ENCODE results near the gene TNFRSF19. TPM values are rescaled to one million over a fixed set of nuclear protein-coding genes. Genes with fewer than 3 reads are reported as not detected.

TNFRSF19 gene
- total and polyA plus RNA-seq, 2 of the 13 experiments (the other 11 are each of a cell fraction or from before 2014, with no cell fraction given): 75.3 to 77.7 TPM

- TF ChIP-seq, protein P1, sequence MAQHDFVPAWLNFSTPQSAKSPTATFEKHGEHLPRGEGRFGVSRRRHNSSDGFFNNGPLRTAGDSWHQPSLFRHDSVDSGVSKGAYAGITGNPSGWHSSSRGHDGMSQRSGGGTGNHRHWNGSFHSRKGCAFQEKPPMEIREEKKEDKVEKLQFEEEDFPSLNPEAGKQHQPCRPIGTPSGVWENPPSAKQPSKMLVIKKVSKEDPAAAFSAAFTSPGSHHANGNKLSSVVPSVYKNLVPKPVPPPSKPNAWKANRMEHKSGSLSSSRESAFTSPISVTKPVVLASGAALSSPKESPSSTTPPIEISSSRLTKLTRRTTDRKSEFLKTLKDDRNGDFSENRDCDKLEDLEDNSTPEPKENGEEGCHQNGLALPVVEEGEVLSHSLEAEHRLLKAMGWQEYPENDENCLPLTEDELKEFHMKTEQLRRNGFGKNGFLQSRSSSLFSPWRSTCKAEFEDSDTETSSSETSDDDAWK (CRISPR knock-in tag; IDR thresholded peaks at IDR 0.05): no peak
- TF ChIP-seq ZNF510 (CRISPR knock-in tag; IDR thresholded peaks at IDR 0.05; ENCODE audit: low read depth): no peak
- TF ChIP-seq ZNF558 (CRISPR knock-in tag; IDR thresholded peaks at IDR 0.05; ENCODE audit: borderline replicate concordance): no peak
- TF ChIP-seq ZBTB8A (CRISPR knock-in tag; IDR thresholded peaks at IDR 0.05; ENCODE audit: borderline replicate concordance, low read depth): no peak
- TF ChIP-seq, protein P2, sequence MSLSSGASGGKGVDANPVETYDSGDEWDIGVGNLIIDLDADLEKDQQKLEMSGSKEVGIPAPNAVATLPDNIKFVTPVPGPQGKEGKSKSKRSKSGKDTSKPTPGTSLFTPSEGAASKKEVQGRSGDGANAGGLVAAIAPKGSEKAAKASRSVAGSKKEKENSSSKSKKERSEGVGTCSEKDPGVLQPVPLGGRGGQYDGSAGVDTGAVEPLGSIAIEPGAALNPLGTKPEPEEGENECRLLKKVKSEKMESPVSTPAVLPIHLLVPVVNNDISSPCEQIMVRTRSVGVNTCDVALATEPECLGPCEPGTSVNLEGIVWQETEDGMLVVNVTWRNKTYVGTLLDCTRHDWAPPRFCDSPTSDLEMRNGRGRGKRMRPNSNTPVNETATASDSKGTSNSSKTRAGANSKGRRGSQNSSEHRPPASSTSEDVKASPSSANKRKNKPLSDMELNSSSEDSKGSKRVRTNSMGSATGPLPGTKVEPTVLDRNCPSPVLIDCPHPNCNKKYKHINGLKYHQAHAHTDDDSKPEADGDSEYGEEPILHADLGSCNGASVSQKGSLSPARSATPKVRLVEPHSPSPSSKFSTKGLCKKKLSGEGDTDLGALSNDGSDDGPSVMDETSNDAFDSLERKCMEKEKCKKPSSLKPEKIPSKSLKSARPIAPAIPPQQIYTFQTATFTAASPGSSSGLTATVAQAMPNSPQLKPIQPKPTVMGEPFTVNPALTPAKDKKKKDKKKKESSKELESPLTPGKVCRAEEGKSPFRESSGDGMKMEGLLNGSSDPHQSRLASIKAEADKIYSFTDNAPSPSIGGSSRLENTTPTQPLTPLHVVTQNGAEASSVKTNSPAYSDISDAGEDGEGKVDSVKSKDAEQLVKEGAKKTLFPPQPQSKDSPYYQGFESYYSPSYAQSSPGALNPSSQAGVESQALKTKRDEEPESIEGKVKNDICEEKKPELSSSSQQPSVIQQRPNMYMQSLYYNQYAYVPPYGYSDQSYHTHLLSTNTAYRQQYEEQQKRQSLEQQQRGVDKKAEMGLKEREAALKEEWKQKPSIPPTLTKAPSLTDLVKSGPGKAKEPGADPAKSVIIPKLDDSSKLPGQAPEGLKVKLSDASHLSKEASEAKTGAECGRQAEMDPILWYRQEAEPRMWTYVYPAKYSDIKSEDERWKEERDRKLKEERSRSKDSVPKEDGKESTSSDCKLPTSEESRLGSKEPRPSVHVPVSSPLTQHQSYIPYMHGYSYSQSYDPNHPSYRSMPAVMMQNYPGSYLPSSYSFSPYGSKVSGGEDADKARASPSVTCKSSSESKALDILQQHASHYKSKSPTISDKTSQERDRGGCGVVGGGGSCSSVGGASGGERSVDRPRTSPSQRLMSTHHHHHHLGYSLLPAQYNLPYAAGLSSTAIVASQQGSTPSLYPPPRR (CRISPR knock-in tag; IDR thresholded peaks at IDR 0.05; ENCODE audit: borderline replicate concordance): no peak
- TF ChIP-seq, protein P3, sequence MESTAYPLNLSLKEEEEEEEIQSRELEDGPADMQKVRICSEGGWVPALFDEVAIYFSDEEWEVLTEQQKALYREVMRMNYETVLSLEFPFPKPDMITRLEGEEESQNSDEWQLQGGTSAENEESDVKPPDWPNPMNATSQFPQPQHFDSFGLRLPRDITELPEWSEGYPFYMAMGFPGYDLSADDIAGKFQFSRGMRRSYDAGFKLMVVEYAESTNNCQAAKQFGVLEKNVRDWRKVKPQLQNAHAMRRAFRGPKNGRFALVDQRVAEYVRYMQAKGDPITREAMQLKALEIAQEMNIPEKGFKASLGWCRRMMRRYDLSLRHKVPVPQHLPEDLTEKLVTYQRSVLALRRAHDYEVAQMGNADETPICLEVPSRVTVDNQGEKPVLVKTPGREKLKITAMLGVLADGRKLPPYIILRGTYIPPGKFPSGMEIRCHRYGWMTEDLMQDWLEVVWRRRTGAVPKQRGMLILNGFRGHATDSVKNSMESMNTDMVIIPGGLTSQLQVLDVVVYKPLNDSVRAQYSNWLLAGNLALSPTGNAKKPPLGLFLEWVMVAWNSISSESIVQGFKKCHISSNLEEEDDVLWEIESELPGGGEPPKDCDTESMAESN (CRISPR knock-in tag; conservative IDR thresholded peaks at IDR 0.05): peak; percentile 53; the same call in 1 of the 2 replicates
- TF ChIP-seq CHD4 (IDR thresholded peaks at IDR 0.05; ENCODE audit: borderline replicate concordance, low read length): no peak
- peak; percentile 81; the same call in 1 of the 2 replicates for TF ChIP-seq KDM5B (CRISPR knock-in tag; IDR thresholded peaks at IDR 0.05; ENCODE audit: borderline replicate concordance)
- no peak for TF ChIP-seq ZBTB40 (IDR thresholded peaks at IDR 0.05)
- no peak; the same call in 1 of the 2 replicates for TF ChIP-seq ZBTB40 (CRISPR knock-in tag; IDR thresholded peaks at IDR 0.05)
Measured at GRCh38 chr13:23578411-23579071, 8.3 kb downstream of the TNFRSF19 start (continued).
